ENCODE measurements around the gene EGF.

Gene EGF

DNA sequence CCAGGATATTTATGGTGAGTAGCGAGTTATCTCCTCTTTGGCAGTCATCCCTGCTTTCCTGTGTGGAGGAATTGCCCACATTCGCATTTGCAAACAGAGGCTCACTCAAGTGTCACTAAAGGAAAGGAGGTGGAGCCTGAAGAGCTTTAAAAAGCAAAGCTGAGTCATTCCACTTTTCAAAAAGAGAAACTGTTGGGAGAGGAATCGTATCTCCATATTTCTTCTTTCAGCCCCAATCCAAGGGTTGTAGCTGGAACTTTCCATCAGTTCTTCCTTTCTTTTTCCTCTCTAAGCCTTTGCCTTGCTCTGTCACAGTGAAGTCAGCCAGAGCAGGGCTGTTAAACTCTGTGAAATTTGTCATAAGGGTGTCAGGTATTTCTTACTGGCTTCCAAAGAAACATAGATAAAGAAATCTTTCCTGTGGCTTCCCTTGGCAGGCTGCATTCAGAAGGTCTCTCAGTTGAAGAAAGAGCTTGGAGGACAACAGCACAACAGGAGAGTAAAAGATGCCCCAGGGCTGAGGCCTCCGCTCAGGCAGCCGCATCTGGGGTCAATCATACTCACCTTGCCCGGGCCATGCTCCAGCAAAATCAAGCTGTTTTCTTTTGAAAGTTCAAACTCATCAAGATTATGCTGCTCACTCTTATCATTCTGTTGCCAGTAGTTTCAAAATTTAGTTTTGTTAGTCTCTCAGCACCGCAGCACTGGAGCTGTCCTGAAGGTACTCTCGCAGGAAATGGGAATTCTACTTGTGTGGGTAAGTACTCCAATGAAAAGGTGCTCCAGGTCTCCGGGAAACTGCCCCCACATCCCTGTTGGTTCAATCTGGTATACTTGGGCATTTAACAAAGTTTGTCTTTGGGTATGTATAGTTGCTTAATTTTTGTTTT, at the start of gene EGF:
EGF (plus strand) TSS at position 178 of the 890 bp plus-strand sequence; CDS start at position 631, 453 bp downstream.
- ChIA-PET POLR2A (no interaction called here), CTCF (interaction anchor here (1.1 kb wide), 1 partner anchor 12 kb away, joined by 3 read pairs; no protein-coding TSS in a partner anchor)
- TF ChIP-seq, protein P1, sequence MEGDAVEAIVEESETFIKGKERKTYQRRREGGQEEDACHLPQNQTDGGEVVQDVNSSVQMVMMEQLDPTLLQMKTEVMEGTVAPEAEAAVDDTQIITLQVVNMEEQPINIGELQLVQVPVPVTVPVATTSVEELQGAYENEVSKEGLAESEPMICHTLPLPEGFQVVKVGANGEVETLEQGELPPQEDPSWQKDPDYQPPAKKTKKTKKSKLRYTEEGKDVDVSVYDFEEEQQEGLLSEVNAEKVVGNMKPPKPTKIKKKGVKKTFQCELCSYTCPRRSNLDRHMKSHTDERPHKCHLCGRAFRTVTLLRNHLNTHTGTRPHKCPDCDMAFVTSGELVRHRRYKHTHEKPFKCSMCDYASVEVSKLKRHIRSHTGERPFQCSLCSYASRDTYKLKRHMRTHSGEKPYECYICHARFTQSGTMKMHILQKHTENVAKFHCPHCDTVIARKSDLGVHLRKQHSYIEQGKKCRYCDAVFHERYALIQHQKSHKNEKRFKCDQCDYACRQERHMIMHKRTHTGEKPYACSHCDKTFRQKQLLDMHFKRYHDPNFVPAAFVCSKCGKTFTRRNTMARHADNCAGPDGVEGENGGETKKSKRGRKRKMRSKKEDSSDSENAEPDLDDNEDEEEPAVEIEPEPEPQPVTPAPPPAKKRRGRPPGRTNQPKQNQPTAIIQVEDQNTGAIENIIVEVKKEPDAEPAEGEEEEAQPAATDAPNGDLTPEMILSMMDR (IDR thresholded peaks at IDR 0.05; ENCODE audit: control extremely low read depth, extremely low read depth, low read depth, missing control alignments) = no peak
- no peak for DNase-seq (ENCODE audit: extremely low spot score)

DNA sequence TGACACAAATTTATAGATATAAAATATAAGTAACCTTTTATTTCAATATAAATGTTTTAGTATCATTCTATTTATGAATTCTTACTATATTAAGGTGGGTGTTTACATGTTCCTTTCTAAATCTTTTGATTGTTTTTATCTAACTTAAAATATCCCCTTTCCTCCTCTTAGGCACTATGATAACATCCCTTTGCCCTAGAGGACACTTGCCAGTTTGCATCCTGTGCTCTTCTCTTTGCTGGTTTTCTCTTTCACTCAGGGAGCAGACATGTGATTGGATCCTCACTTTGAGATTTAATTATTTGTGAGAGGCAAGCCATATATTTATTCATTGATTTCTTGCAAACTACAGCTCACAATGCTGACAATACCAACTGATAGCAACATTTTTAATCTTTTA, 48.5 kb upstream of the EGF start:
- DNase-seq (ENCODE audit: extremely low spot score) = no peak
- TF ChIP-seq, protein P1 (IDR thresholded peaks at IDR 0.05; ENCODE audit: control extremely low read depth, extremely low read depth, low read depth, missing control alignments) = no peak
- POLR2A ChIA-PET = no interaction called here
- CTCF ChIA-PET = no interaction called here

DNA sequence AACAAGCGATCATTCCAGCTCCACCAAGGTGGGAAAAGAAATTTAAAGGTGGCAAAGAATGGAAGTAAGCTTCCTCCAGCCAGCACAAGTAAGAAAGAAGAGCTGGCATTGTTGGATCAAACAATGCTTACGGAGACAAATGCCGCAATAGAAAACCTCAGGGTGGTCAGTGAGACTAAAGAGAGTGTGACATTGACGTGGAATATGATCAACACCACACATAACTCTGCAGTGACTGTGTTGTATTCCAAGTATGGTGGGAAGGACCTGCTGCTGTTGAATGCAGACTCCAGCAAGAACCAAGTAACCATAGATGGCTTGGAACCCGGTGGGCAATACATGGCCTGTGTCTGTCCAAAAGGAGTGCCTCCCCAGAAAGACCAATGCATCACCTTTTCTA, 42.6 kb upstream of the EGF start:
- no peak for DNase-seq (ENCODE audit: extremely low spot score)

DNA sequence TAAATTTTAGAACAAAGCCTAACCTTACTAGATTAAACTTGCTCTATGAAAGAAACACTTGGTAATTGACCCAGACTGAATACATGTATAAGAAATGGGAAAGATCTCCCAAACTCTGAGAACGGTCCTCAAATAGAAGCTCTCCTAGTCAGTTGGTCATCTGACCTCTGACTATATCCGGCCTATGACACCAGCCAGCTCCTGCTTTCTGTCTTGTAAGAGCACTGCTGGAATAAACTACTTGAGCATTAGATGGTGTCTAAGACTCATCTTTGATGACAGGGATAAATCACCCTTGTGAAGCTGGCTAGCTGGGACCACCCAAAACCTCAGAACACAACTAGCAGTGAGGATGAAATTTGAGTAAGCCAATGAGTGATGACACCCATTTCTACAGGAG, 40.6 kb upstream of the EGF start:
- TF ChIP-seq, protein P1 (IDR thresholded peaks at IDR 0.05; ENCODE audit: control extremely low read depth, extremely low read depth, low read depth, missing control alignments) = no peak
- no peak for DNase-seq (ENCODE audit: extremely low spot score)
- POLR2A ChIA-PET = no interaction called here
- CTCF ChIA-PET = no interaction called here

More for the DNA sequence above, 42.6 kb upstream of the EGF start:
- ChIA-PET POLR2A (no interaction called here), CTCF (interaction anchor here (1.3 kb wide), 1 partner anchor 19 kb away, joined by 4 read pairs; no protein-coding TSS in a partner anchor)
- TF ChIP-seq, protein P1 (IDR thresholded peaks at IDR 0.05; ENCODE audit: control extremely low read depth, extremely low read depth, low read depth, missing control alignments) = no peak

DNA sequence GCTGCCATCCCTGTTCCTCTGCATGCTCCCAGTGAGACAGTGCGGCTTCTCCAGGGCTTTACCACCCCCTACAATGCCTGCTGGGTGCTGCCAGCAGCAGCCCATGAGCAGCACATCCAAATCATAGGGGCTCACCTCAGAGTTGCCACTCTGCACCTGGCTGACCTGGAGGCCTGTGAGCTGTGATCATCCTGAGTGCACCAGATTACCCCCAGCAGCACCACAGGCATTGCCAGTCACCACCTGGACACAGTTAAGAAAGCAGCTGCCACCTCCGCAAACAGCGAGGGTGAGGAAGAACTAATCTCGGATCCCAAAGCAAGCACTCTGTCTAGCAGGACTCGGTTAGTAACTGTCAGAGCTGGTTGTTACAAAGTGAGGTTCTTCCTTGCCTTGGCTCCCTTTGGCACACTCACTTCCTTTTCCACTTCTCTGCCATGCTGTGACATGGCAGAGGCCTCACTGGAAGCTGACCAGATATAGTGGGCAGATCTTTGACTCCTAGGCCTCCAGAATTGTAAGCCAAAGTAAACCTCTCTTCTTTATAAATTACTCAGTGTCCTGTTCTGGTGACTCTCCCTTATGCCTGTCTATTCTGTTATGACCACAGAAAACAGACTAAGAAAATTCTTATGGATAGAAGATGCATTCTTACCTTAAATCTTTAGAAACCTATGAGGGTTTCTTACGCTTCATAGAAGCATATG, 39.6 kb upstream of the EGF start:
- TF ChIP-seq, protein P1 (IDR thresholded peaks at IDR 0.05; ENCODE audit: control extremely low read depth, extremely low read depth, low read depth, missing control alignments) = no peak
- ChIA-PET CTCF (no interaction called here), POLR2A (no interaction called here)
- no peak for DNase-seq (ENCODE audit: extremely low spot score)

DNA sequence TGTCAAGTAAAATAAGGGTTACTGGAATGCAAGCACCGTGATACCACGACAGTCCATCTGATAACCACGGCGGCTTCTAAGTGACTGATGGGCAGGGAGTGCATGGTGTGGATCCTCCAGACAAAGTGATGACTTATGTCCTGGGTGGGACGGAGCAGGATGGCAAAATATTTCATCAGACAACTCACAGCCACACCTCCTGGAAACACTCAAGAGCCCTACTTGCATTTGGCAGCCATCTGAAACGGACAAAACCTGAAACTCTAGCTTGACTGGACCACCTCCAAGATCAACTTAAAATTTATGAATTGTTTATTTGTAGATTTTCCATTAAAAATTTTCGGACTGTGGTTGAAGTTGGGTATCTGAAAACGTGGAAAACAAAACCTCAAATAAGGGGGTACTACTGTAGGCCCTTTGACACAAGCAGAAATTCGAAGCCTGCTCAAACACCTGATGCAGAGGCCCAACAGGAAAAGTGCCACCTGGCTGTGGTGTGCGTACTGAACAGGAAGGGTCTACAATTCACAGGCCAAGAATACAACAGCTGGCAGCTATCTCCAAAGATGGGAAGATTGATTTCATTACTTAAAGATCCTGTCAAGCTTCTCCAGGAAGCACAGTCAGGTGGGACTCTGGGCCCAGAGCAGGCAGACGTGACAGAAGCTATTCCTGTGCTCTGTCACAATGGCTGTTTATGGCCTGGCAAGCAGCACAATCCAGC, 38.7 kb upstream of the EGF start:
- no peak for DNase-seq (ENCODE audit: extremely low spot score)
- TF ChIP-seq, protein P1 (IDR thresholded peaks at IDR 0.05; ENCODE audit: control extremely low read depth, extremely low read depth, low read depth, missing control alignments) = no peak
- ChIA-PET CTCF (interaction anchor here (0.7 to 1.0 kb wide), 3 partner anchors 12 to 16 kb away, joined by 3 to 4 read pairs (median 3); no protein-coding TSS in a partner anchor), POLR2A (no interaction called here)
